Activated CD4-positive, alpha-beta T cell treated with anti-CD3 and anti-CD28 coated beads, Interleukin-2, amount 10 ng/mL, durations not matched to agents 24 days and 14 days (primary cell): Measurements from ENCODE around the gene TACR2. TPM values are rescaled to one million over a fixed set of nuclear protein-coding genes. Genes with fewer than 3 reads are reported as not detected.

ENCODE experiments used
- DNase-seq: peaks from one replicate; pipeline ENCODE4 v3.0.0; 2022
- H3K27ac Mint-ChIP-seq: one replicate; pipeline ENCODE4 v1.8.0; 2022; ENCODE audit warnings: mild to moderate bottlenecking, mixed read lengths
- H3K27me3 Mint-ChIP-seq: one replicate; pipeline ENCODE4 v1.8.0; 2022; ENCODE audit warnings: mixed read lengths
- H3K36me3 Mint-ChIP-seq: one replicate; pipeline ENCODE4 v1.8.0; 2022; ENCODE audit warnings: low read depth, mild to moderate bottlenecking, mixed read lengths
- H3K4me1 Mint-ChIP-seq: one replicate; pipeline ENCODE4 v1.8.0; 2021; ENCODE audit warnings: mixed read lengths
- H3K4me3 Mint-ChIP-seq: one replicate; pipeline ENCODE4 v1.8.0; 2022; ENCODE audit warnings: mild to moderate bottlenecking, moderate library complexity, mixed read lengths
- H3K9me3 Mint-ChIP-seq: one replicate; pipeline ENCODE4 v1.8.0; 2021; ENCODE audit warnings: mixed read lengths
- intact Hi-C: fragments of 100-400 bp; cut with micrococcal nuclease; formaldehyde crosslinking; loops from one replicate; pipeline ENCODE4 v1.15.1; 2023
- total RNA-seq: library from RNA; stranded (reverse); gene quantifications from 2 replicates; pipeline ENCODE4 v1.2.3, GENCODE V29; 2022

Gene TACR2
- total RNA-seq, 1 donor from 2014 or later, result not detected

GRCh38 chr10:69394020-69394419 is 22.7 kb downstream of the TACR2 start:
- peaks cover 21% of the 10 kb centered on the region for H3K4me1 Mint-ChIP-seq
- peaks cover 60% of the 10 kb centered on the region for H3K36me3 Mint-ChIP-seq
- no peaks in the 10 kb centered on the region for H3K27me3 Mint-ChIP-seq
- H3K4me3 Mint-ChIP-seq, result no peak overlapping the region
- intact Hi-C loops, result loop anchor here (10.0 kb wide), 1 partner anchor 409 kb away; the partner anchor contains the start of gene KIFBP
- H3K9me3 Mint-ChIP-seq, result no peaks in the 10 kb centered on the region
- peak overlapping the region; percentile 8 for H3K27ac Mint-ChIP-seq
- DNase-seq, result no peak

- no peak overlapping the region for H3K4me3 Mint-ChIP-seq
- H3K9me3 Mint-ChIP-seq, result no peaks in the 10 kb centered on the region
- DNase-seq, result peak; percentile 95
- peak overlapping the region; percentile 67 for H3K27ac Mint-ChIP-seq
- peaks cover 66% of the 10 kb centered on the region for H3K36me3 Mint-ChIP-seq
- intact Hi-C loops, result loop anchor here (1.0 to 10.0 kb wide), 4 partner anchors 74 to 408 kb away; partner anchors contain the start of gene KIFBP
- no peaks in the 10 kb centered on the region for H3K27me3 Mint-ChIP-seq
- peaks cover 27% of the 10 kb centered on the region for H3K4me1 Mint-ChIP-seq
Observed at GRCh38 chr10:69392481-69393000, 24.2 kb downstream of the TACR2 start.

GRCh38 chr10:69391158-69391557 is 25.6 kb downstream of the TACR2 start:
- Mint-ChIP-seq H3K27me3 (no peaks in the 10 kb centered on the region), H3K36me3 (peaks cover 65% of the 10 kb centered on the region), H3K4me1 (peaks cover 27% of the 10 kb centered on the region), H3K27ac (no peak overlapping the region), H3K4me3 (no peak overlapping the region), H3K9me3 (no peaks in the 10 kb centered on the region)
- intact Hi-C loops, result loop anchor here (10.0 kb wide), 1 partner anchor 406 kb away; the partner anchor contains the start of gene KIFBP
- DNase-seq, result no peak

GRCh38 chr10:69389827-69390490 is 26.8 kb downstream of the TACR2 start:
- intact Hi-C loops, result loop anchor here (10.0 kb wide), 1 partner anchor 405 kb away; the partner anchor contains the start of gene KIFBP
- no peaks in the 10 kb centered on the region for H3K9me3 Mint-ChIP-seq
- DNase-seq, result peak; percentile 78
- H3K4me1 Mint-ChIP-seq, result peaks cover 27% of the 10 kb centered on the region
- no peak overlapping the region for H3K4me3 Mint-ChIP-seq
- no peak overlapping the region for H3K27ac Mint-ChIP-seq
- no peaks in the 10 kb centered on the region for H3K27me3 Mint-ChIP-seq
- H3K36me3 Mint-ChIP-seq, result peaks cover 66% of the 10 kb centered on the region

GRCh38 chr10:69388488-69388887 is 28.2 kb downstream of the TACR2 start:
- DNase-seq, result no peak
- Mint-ChIP-seq H3K4me3 (no peak overlapping the region), H3K9me3 (no peaks in the 10 kb centered on the region), H3K27ac (no peak overlapping the region), H3K36me3 (peaks cover 65% of the 10 kb centered on the region), H3K4me1 (peaks cover 27% of the 10 kb centered on the region), H3K27me3 (no peaks in the 10 kb centered on the region)
- intact Hi-C loops, result no loop called here

DNA sequence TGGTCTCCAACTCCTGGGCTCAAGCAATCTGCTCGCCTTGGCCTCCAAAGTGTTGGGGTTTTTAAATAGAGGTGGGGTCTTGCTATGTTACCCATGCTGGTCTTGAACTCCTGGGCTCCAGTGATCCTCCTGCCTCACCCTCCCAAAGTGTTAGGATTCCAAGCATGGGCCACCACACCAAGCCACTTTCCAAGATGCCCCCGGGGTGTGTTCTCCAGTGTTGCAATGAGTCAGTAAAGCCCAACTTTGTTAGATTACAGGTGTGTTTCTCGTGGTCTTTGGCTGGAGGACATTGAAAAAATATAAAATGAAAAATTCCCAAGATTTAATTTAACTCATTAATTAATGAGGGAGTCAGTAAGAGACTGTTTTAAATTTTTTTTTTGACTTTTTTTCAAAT is 29.2 kb downstream of the TACR2 start:
- no peaks in the 10 kb centered on the region for H3K9me3 Mint-ChIP-seq
- no peaks in the 10 kb centered on the region for H3K27me3 Mint-ChIP-seq
- intact Hi-C loops, result no loop called here
- DNase-seq, result no peak
- peaks cover 63% of the 10 kb centered on the region for H3K36me3 Mint-ChIP-seq
- no peak overlapping the region for H3K4me3 Mint-ChIP-seq
- H3K4me1 Mint-ChIP-seq, result peaks cover 25% of the 10 kb centered on the region
- H3K27ac Mint-ChIP-seq, result no peak overlapping the region

DNA sequence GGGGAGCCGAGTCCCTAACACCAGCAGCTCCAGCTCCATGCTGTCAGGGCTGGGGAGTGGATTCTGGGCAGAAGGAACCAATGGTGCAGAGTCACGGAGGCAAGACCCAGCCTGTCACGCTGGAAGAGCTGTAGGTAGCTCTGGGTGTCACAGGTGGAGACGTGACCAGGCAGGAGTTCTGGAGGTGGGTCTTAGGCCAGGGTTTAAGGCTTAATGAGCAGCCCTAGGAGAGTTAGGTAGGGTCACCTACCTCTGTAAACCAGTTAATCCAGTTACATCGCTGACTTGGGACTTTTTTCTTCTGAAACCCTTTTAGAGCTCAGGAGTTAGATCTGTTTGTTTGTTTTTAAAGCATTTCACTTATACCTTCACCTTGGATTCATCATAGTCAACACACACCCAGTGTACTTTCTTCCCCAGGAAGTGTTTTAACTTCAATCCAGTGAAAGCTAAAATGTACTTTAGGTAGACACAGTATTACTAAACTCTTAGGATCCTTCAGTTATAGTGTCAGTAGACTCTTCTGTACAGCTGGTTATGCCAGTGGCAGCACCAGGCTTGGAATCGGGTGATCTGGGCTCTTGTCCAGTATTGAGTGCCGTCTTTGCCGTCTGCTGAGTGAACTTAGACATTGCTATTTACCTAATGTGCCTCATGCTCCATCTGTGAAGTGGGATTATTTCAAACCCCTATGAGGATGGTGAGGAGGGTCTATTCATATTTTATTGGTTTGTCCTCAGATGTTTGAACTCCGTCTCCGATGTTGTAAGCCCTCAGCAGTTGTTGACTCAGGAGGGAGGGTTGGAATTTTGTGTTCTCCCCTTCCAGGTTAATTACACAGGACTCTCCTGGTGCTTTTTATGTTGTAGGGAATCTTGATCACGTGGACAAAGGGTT is 31.0 kb downstream of the TACR2 start:
- intact Hi-C loops, result no loop called here
- DNase-seq, result no peak
- no peaks in the 10 kb centered on the region for H3K27me3 Mint-ChIP-seq
- H3K4me1 Mint-ChIP-seq, result peaks cover 17% of the 10 kb centered on the region
- no peaks in the 10 kb centered on the region for H3K9me3 Mint-ChIP-seq
- peaks cover 59% of the 10 kb centered on the region for H3K36me3 Mint-ChIP-seq
- no peak overlapping the region for H3K4me3 Mint-ChIP-seq
- no peak overlapping the region for H3K27ac Mint-ChIP-seq

- H3K27me3 Mint-ChIP-seq, result no peaks in the 10 kb centered on the region
- peaks cover 65% of the 10 kb centered on the region for H3K36me3 Mint-ChIP-seq
- intact Hi-C loops, result no loop called here
- no peak for DNase-seq
- peaks cover 9% of the 10 kb centered on the region for H3K4me1 Mint-ChIP-seq
- H3K4me3 Mint-ChIP-seq, result no peak overlapping the region
- no peaks in the 10 kb centered on the region for H3K9me3 Mint-ChIP-seq
- H3K27ac Mint-ChIP-seq, result no peak overlapping the region
Observed at GRCh38 chr10:69384320-69384719, 32.4 kb downstream of the TACR2 start.

- intact Hi-C loops, result no loop called here
- DNase-seq, result no peak
- no peak overlapping the region for H3K27ac Mint-ChIP-seq
- no peaks in the 10 kb centered on the region for H3K9me3 Mint-ChIP-seq
- no peaks in the 10 kb centered on the region for H3K27me3 Mint-ChIP-seq
- H3K36me3 Mint-ChIP-seq, result peaks cover 64% of the 10 kb centered on the region
- no peak overlapping the region for H3K4me3 Mint-ChIP-seq
- H3K4me1 Mint-ChIP-seq, result peaks cover 2% of the 10 kb centered on the region
Observed at GRCh38 chr10:69383558-69383957, 33.2 kb downstream of the TACR2 start.

- H3K9me3 Mint-ChIP-seq, result no peaks in the 10 kb centered on the region
- no peaks in the 10 kb centered on the region for H3K4me1 Mint-ChIP-seq
- H3K4me3 Mint-ChIP-seq, result no peak overlapping the region
- H3K36me3 Mint-ChIP-seq, result peaks cover 64% of the 10 kb centered on the region
- no peak for DNase-seq
- intact Hi-C loops, result no loop called here
- H3K27me3 Mint-ChIP-seq, result no peaks in the 10 kb centered on the region
- H3K27ac Mint-ChIP-seq, result no peak overlapping the region
Observed at GRCh38 chr10:69382382-69383117, 34.2 kb downstream of the TACR2 start.

- DNase-seq, result no peak
- intact Hi-C loops, result no loop called here
- Mint-ChIP-seq H3K4me3 (no peak overlapping the region), H3K36me3 (peaks cover 63% of the 10 kb centered on the region), H3K9me3 (no peaks in the 10 kb centered on the region), H3K27me3 (no peaks in the 10 kb centered on the region), H3K4me1 (no peaks in the 10 kb centered on the region), H3K27ac (no peak overlapping the region)
Observed at GRCh38 chr10:69379800-69380199, 36.9 kb downstream of the TACR2 start.

GRCh38 chr10:69377933-69378332 is 38.8 kb downstream of the TACR2 start:
- H3K4me3 Mint-ChIP-seq, result no peak overlapping the region
- H3K36me3 Mint-ChIP-seq, result peaks cover 61% of the 10 kb centered on the region
- intact Hi-C loops, result no loop called here
- no peaks in the 10 kb centered on the region for H3K27me3 Mint-ChIP-seq
- no peak for DNase-seq
- no peak overlapping the region for H3K27ac Mint-ChIP-seq
- H3K4me1 Mint-ChIP-seq, result peaks cover 3% of the 10 kb centered on the region
- no peaks in the 10 kb centered on the region for H3K9me3 Mint-ChIP-seq

DNA sequence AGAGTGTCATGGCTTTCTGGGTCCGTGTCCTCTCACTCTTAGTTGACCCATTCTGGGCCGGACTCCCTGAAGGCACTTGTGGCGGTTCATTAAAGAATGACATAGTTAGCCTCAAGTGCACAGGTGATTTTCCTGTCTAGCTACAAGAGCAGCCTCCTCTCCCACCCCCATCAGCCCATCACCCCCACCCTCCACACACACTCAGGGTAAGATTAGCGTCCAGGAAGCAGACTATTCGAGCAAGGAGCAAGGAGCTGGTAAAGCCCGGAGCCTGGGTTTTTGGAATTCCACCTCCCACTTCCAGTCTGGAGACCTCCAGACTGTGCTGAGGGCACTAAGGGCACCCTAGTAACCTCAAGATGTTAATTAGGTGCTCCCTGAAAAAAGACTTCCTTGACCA is 39.5 kb downstream of the TACR2 start:
- Mint-ChIP-seq H3K9me3 (no peaks in the 10 kb centered on the region), H3K27ac (no peak overlapping the region), H3K27me3 (no peaks in the 10 kb centered on the region), H3K4me3 (no peak overlapping the region), H3K36me3 (peaks cover 61% of the 10 kb centered on the region), H3K4me1 (peaks cover 3% of the 10 kb centered on the region)
- no peak for DNase-seq
- intact Hi-C loops, result no loop called here
